Measurements from ENCODE around the gene STIL. TPM values are rescaled to one million over a fixed set of nuclear protein-coding genes. Genes with fewer than 3 reads are reported as not detected.

STIL gene
- total and polyA plus RNA-seq, 2 experiments from 2014 or later = 2.5 to 6.1 TPM

DNA sequence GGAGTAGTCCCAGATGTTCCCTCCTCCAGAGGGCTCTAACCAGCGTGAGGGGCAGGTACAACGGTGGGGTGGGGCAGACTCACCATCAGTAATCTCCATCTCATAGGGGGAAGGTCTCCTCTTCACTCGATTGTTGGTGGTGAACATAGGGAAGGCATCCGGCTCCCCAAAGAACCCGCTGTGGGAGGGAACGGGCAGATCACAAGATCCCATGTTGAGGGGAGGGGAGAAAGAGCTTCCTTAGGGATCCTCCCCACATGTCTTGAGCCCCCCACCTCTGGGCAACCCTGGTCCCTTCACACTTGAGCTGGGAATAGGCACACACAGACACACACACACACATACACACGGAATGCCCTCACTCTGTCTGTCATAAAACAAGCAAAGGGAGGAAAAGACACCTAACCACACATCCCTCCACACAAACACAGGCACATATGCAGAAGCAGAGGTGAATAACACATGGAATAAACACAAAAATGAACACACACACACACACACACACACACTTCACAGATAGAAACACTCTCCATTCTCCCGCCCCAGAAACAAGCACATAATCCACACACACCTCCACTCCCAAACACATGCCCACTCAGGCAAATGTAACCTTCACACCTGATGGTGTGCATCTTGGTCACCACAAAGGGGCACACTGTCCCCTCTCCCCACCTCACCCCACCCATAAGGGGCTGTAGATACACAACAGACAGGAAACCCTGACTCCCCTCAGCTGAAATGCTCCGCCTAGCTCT is 89.8 kb downstream of the STIL start:
- Histone ChIP-seq H3K9me3 (ENCODE audit: low read depth) (no peaks in the 10 kb centered on the region), H2AFZ (no peak overlapping the region), H3K9me2 (replicated peaks; ENCODE audit: insufficient read depth) (no peaks in the 10 kb centered on the region), H3K4me1 (ENCODE audit: insufficient read depth) (peaks cover 9% of the 10 kb centered on the region), H3K4me3 (no peak overlapping the region), H3K27ac (no peak overlapping the region), H3K79me2 (no peaks in the 10 kb centered on the region), H3K27me3 (peaks cover 82% of the 10 kb centered on the region), H3K4me2 (no peak overlapping the region), H4K20me1 (ENCODE audit: insufficient read depth, poor library complexity, severe bottlenecking) (no peaks in the 10 kb centered on the region), H3K36me3 (replicated peaks; ENCODE audit: insufficient read depth, low read depth) (no peaks in the 10 kb centered on the region)
- no peak for TF ChIP-seq EZH2phosphoT487 (IDR thresholded peaks at IDR 0.05; ENCODE audit: low read depth, severe bottlenecking, unreplicated experiment)
- TF ChIP-seq EZH2 (IDR thresholded peaks at IDR 0.05; ENCODE audit: borderline replicate concordance) = no peak
- TF ChIP-seq, protein P1, sequence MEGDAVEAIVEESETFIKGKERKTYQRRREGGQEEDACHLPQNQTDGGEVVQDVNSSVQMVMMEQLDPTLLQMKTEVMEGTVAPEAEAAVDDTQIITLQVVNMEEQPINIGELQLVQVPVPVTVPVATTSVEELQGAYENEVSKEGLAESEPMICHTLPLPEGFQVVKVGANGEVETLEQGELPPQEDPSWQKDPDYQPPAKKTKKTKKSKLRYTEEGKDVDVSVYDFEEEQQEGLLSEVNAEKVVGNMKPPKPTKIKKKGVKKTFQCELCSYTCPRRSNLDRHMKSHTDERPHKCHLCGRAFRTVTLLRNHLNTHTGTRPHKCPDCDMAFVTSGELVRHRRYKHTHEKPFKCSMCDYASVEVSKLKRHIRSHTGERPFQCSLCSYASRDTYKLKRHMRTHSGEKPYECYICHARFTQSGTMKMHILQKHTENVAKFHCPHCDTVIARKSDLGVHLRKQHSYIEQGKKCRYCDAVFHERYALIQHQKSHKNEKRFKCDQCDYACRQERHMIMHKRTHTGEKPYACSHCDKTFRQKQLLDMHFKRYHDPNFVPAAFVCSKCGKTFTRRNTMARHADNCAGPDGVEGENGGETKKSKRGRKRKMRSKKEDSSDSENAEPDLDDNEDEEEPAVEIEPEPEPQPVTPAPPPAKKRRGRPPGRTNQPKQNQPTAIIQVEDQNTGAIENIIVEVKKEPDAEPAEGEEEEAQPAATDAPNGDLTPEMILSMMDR (IDR thresholded peaks at IDR 0.05; ENCODE audit: poor library complexity) = no peak
- no peak for DNase-seq (ENCODE audit: low spot score)
- 10% methylated on average over 9 of the region's 9 CpGs for WGBS (ENCODE audit: low lambda C conversion rate, missing lambda C conversion rate)

DNA sequence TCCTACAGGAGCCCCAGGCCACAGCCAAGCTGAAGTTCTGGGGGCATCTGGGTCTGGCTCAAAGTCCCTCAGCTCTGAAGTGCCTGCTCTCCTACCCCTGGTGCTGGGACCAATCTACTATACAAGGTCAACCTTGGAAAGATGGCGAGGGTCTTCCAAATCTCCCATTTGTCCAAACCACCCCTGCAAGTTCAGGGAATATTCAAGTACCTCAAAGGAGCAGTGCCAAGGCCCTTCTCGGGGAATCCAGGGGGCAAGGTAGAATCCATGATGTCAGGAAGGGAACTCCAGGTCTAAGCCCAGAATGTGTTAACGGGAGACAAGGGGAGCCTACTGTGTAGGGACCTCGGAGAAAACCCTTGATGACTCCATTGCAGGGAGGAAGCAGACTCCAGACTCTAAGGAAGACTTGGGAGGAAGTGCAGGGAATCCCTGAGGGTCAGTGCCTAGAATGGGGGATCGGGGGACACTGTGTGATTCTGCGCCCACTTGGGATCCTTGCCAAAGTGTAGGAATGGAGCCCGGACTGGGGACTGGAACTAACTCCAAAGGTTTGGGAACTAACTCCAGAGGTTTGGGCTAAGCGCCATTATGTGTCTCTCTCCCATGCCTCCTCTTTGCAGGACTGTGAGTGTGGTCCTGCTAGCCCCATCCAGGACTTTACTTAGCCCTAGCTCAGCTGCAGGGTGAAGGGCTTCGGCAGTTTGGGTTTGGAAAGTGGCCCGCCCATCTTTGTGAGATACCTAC is 90.6 kb downstream of the STIL start:
- Histone ChIP-seq H3K4me2 (no peak overlapping the region), H2AFZ (no peak overlapping the region), H3K4me1 (ENCODE audit: insufficient read depth) (peaks cover 9% of the 10 kb centered on the region), H3K79me2 (no peaks in the 10 kb centered on the region), H4K20me1 (ENCODE audit: insufficient read depth, poor library complexity, severe bottlenecking) (no peaks in the 10 kb centered on the region), H3K9me2 (replicated peaks; ENCODE audit: insufficient read depth) (no peaks in the 10 kb centered on the region), H3K27ac (no peak overlapping the region), H3K27me3 (peaks cover 74% of the 10 kb centered on the region), H3K36me3 (replicated peaks; ENCODE audit: insufficient read depth, low read depth) (no peaks in the 10 kb centered on the region), H3K4me3 (no peak overlapping the region), H3K9me3 (ENCODE audit: low read depth) (no peaks in the 10 kb centered on the region)
- no peak for DNase-seq (ENCODE audit: low spot score)
- 50% methylated on average over 10 of the region's 10 CpGs for WGBS (ENCODE audit: low lambda C conversion rate, missing lambda C conversion rate)
- TF ChIP-seq EZH2 (IDR thresholded peaks at IDR 0.05; ENCODE audit: borderline replicate concordance) (no peak), EZH2phosphoT487 (IDR thresholded peaks at IDR 0.05; ENCODE audit: low read depth, severe bottlenecking, unreplicated experiment) (no peak)
- TF ChIP-seq, protein P1 (IDR thresholded peaks at IDR 0.05; ENCODE audit: poor library complexity) = no peak

DNA sequence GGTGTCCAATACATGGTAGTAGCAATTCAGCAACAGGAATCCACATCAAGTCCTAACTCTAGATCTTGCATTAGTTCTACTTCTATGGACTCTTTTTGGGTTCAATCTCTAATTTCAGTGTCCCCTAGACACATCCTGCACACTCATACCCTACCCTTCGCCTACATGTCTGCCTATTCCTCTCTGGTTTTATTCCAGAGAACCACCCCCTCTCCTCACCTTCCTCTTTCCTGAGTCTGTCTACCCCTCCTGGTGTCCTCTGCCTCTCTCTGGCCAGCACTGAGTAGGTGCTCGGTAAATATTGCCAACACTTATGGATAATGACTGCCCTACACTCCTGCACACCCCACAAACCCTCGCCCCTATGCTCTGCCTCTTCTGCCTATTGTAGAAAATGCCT is 91.5 kb downstream of the STIL start:
- 94% methylated on average over 3 of the region's 3 CpGs for WGBS (ENCODE audit: low lambda C conversion rate, missing lambda C conversion rate)

More for the DNA sequence above, 91.5 kb downstream of the STIL start:
- TF ChIP-seq, protein P1 (IDR thresholded peaks at IDR 0.05; ENCODE audit: poor library complexity) = no peak
- TF ChIP-seq EZH2phosphoT487 (IDR thresholded peaks at IDR 0.05; ENCODE audit: low read depth, severe bottlenecking, unreplicated experiment) = no peak
- TF ChIP-seq EZH2 (IDR thresholded peaks at IDR 0.05; ENCODE audit: borderline replicate concordance) = no peak
- Histone ChIP-seq H3K4me2 (no peak overlapping the region), H3K9me3 (ENCODE audit: low read depth) (no peaks in the 10 kb centered on the region), H4K20me1 (ENCODE audit: insufficient read depth, poor library complexity, severe bottlenecking) (no peaks in the 10 kb centered on the region), H3K4me1 (ENCODE audit: insufficient read depth) (peaks cover 9% of the 10 kb centered on the region), H3K4me3 (no peak overlapping the region), H3K27me3 (peaks cover 66% of the 10 kb centered on the region), H3K9me2 (replicated peaks; ENCODE audit: insufficient read depth) (no peaks in the 10 kb centered on the region), H3K27ac (no peak overlapping the region), H3K36me3 (replicated peaks; ENCODE audit: insufficient read depth, low read depth) (no peaks in the 10 kb centered on the region), H2AFZ (no peak overlapping the region), H3K79me2 (no peaks in the 10 kb centered on the region)
- no peak for DNase-seq (ENCODE audit: low spot score)

All from hepatocyte (in vitro differentiated cells).